Measurements from ENCODE around the gene WT1.

WT1 gene

DNA sequence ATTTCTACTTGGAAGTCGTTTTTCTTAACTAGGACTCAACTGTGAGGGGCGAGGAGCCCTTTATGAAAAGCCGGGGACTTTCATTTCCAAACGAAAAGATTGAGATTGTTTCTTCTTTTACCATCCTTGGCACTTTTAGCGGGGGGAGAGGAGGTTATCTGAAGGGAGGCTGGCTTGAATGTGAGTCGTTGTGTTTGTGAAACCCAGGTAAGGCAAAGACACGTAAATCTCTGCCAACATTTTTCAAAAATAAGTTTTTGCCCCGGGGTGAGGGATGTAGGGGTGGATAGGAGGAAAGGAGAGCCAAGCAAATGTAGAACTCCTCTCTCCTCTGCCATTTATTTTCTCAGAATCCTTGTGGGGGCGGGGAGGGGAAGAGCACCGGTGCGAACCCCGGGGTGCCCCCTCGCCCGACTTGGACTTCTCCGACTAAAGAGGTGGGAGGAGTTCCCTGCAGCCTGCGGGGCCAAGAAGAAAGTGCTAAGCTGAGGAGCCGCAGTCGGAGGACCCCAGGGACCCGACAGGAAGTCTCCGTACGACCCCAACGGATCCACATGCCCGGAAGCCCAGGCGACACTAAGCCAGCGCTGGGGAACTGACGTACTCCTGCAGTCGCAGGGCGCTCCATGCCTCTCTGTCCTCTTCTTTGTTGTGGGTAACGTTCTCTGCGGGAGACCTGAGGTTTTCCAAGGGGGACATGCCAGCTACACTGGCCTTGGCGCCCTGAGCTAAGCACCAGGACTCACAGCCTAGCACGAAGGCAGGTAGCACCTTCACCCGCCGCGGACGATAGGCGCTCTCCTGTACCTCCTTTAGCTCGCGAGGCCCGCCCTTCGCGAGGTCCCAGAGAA lies 2.4 kb upstream of the WT1 start:
- no peak for DNase-seq

DNA sequence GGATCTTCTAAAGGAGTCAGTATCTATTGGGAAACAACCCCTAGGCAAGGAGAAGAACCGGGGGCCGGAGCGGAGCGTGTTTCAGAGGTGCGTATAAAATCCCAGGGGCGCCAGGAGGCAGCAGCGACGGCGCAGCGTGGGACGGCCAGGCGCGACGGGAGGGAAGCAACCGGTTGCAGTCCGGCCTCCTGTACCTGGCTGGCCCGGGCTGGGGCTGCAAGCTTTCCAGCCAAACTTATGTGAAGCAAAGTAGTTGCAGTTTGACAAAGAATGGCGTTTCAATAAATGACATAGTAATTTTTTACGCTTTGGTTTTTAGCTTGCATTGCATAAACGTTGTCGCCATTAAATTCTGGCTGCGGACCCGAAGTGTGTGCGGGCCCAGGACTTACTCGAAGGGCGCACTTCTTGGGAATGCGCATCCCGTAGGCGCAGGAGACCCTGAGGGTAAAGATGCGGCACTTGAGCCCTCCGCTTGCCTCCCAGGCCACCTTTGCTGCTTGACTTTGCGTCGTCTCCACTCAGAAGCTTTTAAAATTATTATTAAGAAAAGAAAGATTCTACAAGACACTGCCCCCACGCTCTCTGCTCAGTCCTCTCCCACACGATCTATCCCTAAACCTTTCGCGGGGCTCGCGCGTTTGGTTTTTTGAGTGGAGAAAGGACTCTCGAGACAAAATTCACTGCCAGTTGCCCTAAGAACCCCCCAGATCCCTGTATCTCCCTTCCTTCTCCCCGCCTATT lies 1.6 kb upstream of the WT1 start:
- DNase-seq, result no peak

DNA sequence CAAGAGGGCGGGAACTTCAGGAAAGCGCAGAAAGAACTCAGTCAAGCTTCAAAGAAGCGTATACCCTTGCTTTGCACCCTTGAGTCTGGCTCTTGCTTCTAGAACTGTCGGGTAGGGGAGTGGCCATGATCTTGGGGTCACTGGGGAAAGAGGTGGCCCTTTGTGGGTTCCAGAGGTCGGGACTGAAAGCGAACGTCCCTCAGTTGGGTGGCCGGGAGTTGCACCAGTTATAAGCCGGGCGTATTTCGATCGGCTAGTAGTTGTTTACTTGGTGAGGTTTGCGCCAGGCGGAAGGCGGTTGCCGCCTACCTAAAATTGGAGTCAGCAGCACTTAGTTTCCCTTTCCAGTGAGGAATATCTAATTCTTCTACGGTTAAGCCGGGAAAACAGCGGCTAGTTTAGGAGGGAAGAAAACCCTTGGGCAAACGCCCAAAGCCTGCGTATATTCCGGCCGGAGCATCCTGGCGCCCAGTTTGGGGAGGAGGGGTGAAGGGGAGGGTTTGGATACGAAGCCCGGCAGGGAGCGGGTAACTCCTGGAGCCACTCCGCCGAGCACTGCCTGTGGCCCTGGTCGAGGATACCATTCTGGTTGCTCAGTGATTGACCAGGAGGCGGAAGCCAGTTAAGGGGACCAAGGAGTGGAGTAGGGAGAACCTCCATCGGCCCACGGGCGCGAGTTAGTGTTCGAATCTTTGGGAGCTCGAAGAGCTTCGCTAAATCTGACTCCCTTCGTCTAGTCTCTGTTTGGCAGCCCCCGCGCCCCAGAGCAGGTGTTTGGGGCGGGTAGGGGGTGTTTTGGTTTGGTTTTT lies 807 bp upstream of the WT1 start:
- no peak for DNase-seq

DNA sequence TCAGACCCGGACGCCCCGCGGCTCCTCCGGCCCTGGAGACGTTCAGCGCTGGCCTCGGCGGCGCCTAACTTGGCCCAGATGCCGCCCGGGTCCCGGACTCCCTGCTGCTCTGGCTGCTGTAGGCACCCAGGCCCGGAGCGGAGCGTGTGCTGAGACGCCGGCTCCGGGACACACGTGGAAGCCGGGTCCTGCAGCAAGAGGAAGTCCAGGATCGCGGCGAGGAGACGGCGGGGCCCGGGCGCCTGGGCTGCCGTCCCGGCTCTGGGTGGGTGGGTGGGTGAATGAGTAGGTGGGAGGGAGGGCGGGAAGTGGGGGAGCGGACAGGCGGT lies 223 bp downstream of the WT1 start:
- no peak for DNase-seq

DNA sequence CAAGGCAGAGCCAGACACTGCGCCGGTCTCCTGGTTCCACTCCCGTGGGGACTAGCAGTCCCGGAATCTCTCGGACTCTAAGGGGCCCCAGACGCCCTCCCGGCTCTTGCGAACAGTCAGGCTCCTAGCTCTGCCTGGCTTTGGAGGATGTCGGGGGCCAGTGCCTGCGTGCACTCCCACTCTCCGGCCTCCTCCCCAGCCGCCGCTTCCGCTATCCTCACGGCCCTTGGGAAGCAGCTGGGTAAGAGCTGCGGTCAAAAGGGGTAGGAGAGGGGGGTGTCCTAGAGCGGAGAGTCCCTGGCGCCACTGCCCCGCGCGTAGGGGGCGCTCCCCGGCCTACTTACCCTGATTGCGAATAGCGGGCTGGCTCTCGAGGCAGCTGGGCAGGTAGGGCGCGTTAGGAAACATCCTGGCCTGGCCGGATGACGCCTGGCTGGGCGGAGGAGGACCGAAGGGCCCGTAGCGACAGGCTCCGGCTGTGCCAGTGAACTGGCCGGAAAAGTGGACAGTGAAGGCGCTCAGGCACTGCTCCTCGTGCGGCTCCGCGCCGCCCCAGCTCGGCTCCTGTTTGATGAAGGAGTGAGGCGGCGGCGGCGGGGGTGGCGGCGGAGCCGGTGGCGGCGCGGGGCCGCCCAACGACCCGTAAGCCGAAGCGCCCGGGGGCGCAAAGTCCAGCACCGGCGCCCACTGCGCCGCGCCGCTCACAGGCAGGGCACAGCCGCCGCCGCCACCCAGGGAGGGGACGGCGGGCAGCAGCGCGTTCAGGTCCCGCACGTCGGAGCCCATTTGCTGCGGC lies 785 bp downstream of the WT1 start:
- DNase-seq, result no peak

DNA sequence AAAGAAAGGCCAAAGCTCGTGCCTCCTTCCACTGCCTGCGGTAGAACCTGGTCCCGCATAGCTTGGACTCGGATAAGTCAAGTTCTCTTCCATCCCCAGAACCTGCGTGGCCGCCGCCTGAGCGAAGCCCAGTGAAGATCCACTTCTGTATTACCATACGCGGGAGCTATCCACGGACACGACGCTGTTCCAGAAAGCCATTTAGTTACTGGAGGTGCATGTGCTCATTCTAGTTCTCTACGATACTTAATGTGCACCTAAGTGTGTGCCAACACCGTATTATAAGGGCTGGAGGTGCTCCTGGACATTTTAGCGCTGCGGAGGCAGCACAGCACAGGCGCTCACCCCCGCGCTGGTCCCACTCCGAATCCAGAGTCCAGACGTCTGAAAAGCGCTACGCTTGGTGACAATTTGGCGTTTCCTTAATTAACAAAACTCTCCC lies 1.4 kb downstream of the WT1 start:
- DNase-seq, result no peak

DNA sequence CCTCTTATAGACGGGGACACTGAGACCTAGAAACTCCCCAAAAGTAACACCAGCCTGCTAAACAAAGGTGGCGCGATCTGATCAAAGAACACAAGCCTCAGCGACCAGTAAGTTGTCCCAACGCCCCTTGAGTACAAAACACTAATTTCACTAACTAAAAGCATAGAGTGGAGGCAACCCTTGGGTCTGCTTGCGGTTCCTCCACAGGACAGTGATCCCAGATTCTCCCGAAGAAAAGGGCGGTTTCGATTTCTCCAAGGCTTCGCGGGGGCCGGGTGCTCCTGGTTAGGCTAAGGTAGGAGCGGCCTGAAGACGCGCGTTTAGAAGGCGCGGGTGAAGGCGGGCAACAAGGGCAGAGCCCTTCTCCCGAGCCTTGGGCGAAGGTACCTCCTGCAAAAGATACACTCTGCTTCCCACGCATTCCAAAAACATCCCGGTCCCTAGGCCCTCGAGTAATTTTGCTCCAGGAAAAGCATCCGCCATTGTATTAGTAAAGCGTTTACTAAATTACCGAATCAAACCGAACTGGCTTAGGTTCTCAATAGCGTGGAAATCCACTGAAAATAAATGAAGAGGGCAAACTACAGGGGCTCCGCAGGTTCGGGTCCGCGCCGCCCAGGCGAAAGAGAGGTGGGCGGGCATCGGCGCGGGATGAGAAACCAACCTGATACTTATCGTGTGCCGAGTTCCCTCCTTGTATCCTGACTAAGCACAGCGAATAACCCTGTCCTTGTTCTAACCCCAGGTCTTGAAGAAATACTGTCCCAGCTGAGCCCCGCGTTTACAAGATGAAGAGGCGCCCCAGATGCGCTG lies 2.0 kb downstream of the WT1 start:
- no peak for DNase-seq

DNA sequence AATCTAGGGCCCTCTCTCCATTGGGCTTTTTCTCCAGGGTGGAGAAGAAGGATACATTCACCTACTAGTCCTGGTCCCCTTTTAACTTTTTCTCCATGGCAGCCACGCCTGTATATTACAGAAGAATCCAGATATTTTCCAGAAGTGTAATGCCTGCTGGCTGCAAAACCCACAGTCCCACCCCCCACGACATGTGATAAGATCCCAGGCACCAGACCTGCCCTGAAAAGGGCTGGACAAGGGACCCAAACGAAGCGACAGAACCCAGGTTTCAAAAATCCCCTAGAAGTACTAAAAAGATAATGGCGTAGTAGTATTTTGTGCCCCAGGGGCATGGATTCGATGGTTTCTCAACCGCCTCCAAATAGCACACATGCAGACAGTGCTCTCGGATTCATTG lies 2.8 kb downstream of the WT1 start:
- DNase-seq, result no peak

DNA sequence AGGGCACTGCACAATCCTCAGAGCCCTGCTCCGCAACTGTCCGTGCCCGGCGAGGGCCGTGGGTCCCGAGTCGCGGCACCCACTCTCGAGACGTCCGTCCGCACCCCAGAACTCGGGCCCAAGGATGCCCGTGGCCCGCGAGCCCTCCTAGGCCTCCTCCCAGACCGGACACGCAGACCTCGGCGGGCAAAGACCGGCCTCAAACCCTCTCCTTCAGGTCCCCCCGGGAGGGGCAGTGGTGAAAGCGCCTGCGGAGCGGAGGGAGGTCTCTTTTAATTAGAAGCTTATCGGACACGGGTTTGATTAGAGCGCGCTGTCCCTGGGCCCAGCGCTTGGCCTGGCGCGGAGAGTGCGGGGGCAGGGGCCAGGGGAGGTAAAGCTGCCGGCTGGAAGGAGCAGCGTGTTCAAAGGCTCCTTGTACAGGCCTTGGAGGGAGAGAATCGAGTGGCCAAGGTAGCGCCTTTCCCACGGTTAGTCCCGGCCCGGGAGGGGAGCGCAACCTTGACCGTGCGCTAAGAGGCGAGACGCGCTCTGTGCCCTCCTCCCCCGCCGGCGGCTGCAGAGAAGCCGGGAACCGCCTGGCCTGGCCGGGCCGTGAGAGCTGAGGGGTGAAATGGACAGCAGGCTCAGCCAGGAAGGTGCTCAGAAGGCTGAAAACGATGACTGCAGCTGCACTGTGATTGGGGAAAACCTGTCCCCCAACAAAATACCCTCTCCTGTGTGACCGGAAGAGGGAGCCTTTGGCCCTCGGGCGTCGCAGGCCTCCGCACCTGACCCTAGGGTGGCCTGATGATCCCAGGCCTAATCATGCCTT lies 4.6 kb downstream of the WT1 start:
- no peak for DNase-seq

DNA sequence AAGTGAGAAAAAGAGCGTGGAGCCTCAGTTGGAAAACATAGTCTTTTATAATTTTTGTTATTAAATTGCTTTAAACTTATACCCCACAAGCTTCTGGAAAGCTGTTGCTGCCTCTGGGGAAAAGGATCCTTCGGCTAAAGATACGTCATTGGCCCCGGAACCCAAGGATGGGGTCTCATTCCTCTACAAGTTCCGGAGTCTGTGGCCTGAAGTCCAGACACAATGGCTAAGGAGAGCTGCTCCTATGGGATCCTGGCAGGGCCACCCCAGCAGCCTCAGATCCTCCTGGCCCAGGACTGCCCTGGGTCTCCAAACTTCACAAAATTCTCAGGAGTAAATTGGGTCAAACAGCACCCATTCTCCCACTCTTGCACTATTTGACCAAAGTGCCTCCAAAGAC lies 5.9 kb downstream of the WT1 start:
- no peak for DNase-seq

DNA sequence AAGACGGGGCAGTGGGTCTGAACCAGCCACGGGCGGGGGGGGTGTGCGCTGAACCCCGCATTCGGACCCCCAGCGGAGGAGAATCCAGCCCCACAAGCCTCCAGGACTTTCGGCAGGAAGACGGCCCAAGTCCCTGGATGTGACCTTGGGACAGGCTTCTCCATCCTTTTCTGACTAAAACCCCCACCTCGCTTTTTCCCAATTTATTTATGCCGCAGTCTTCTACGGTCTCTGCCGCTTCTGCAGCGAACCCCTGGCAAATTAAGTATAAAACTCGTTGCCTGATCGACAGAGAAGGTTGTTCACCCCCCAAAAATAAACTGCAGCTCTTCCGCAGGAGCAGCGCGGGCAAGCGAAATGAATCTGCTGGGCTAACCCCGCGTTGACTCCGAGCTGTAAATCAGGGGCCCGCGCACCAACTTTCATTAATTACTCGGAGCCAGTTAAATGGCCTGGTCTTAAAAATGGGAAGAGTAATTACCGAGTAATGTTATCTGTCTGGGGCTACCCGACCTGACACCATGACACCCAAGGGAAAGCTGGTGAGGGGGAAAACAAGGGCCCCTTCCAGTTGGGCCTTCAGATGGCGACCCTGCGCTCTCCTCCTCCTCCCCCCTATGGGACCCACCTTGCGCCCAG lies 6.6 kb downstream of the WT1 start:
- DNase-seq, result no peak

DNA sequence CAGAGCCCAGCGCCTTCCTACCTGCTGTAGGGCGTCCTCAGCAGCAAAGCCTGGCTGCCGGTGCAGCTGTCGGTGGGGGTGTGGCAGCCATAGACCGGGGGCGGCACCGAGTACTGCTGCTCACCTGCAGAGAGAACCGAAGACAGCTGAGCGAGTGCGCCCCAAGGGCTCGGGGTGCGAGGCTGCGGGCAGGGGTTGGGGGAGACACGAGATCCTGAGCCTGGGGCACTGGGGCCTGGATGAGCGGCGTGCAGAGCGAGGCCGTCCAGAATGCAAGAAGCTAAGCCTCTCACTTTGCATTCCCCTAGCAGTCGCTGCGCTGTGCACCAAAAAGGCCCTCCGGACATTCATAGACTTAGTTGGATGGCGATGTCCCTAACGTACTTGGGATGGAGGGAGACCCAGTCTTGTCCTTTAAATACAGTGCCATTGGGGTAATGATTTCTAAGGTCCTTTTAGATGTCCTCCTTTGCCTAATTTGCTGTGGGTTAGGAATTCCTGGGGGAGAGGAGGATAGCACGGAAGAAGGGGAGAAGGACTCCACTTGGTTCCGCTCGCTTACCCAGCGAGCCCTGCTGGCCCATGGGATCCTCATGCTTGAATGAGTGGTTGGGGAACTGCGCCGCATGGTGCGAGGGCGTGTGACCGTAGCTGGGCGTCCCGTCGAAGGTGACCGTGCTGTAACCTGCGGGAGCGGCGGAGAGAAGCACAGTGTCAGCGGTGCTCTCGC lies 7.2 kb downstream of the WT1 start:
- no peak for DNase-seq

DNA sequence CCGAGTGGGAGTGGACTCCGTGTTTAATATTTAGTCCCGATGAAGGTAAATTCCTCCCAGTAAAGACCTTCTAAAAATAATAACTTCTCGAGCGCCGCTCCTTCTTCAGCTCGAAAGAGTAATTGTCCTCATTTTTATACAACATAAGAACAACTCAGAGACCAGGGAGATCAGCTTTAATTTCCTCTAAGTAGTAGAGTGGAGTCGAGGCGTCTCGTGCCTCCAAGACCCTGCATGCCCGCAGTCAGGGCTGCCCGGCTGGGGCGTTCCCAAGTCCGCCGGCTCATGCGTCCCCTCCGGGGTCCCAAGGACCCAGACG lies 7.8 kb downstream of the WT1 start:
- no peak for DNase-seq

DNA sequence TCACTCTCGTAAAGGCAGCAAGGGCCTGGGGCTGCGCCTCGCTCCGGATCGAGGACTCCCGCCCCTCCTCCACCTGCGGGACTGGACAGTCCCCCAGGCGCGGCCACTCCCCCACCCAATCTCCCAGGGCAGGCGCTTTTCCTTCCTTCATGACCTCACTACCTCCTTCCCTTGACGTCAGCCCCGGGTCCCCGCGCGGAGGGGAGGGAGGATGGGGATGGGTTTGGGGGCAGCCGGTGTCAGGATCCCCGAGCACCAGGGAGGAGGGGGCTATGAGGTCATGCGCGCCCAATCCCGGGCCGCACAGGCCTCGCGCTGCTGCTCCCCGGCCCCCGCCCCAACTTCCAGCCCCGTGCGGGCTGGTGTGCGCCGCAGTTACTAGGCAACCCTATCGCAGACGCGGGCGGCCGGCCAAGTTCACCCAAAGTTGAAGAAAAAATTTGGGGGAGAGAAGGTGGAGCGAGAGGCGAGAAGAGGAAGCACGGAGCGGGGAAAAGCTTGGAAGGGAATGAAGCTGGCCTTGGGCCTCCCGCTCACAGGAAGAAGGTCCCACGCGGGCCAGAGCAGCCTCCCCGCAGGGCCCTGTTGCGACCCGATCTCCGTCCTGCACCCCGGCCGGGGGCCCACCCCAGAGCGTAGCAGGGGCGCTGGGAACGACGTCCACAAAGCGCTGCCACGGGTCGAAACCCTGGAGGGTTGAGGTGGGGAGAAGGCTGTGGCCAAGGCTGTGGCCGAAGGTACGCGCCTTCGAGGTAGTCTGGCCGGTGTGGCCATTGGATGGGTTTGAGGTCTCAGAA lies 8.3 kb downstream of the WT1 start:
- DNase-seq, result no peak

DNA sequence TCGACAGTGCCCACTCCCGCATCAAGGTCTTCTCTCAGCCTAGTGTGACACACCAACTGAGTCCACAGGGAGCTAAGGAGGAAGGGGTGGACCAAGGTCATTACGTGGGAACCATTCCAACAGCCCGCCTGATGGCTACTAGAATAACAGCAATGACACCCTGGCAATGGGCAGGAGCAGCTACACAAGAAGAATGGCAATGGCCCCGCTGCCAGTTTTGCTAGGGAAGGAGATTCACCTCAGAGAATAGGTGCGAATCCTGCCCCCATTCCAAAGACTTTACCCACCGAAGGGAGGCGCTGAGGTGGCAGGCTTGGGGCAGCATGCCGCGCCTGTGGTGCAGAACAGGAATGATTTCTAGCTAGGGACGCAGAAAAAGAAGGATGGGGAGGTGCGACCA lies 9.1 kb downstream of the WT1 start:
- DNase-seq, result no peak

DNA sequence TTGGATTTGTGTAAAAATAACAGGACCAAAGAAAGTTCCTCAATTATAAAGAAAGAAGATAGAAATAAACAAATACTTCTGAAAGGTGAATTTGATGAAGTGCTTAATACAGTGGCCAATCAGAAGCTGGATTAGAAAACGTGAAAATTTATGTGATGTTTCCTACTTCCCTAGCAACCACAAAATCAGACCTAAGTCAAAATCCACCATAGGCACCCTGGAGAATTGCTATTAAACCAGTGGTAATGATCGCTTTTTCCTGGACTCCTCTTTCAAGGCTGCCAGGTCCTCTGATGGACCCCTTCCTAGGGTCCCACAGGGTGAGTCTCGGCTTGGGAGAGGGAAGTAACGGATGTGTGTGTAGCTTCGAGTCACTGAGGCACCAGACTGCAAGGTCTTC lies 9.6 kb downstream of the WT1 start:
- no peak for DNase-seq

DNA sequence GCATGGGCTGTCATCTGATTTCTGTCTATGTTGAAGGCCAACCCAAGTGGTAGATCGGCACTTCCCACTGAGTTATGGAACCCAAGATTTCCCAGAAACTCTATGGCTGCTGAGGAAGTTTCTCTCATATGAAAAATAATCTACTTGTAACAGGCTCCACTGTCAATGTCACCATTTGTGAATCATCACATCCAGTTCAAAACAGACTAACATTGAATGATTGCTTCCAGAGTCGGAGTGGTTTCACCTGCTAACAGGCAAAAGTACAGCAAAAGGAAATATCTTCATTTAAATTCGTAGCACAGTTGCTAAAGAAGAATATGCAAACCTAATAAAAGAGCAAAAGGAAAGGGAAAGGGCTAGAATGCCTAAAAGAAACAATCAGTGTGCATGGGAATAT lies 12.8 kb downstream of the WT1 start:
- DNase-seq, result no peak

DNA sequence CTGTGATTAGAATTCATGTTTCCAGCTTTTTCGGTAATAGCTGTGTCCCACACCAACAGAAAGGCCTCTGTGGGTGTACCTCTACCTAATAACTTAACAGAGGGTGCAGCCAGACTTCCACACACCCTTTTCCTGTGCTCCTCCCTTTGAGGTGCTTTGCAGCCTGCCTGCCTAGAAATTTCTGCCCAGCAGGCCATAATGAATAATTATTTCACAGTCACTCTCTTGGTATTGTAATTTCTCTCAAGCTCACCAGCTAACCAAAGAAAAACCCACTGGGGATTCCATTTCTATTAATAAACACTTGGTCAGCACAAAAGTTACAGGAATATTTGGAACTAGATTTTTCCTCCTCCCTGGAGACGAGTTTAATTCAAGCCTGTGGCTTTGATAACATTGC lies 13.3 kb downstream of the WT1 start:
- DNase-seq, result no peak

Measured in hippocampal formation (tissue), 2 donors.